HEK293 (cell line): ENCODE results near the gene BCL2A1.

ENCODE experiments used
- CTCF ChIA-PET: fragments of 350-600 bp; formaldehyde crosslinking; extraction: SDS; loops from one replicate; lab custom pipeline; 2021; ENCODE audit warnings: antibody characterized with exemption; lab: Yijun Ruan, JAX
- POLR2A ChIA-PET: fragments of 300-600 bp; formaldehyde crosslinking; extraction: SDS; loops from one replicate; lab custom pipeline; 2020; ENCODE audit warnings: antibody characterized with exemption, inconsistent platforms; lab: Yijun Ruan, JAX
- H3K27ac ChIP-seq: fragments of 200-500 bp; sonication (Bioruptor generic); 2 replicates; pipeline ENCODE4 v1.5.1; 2014; ENCODE audit warnings: low read depth, low read length, control low read depth, inconsistent platforms; ENCODE audit errors: extremely low read depth
- H3K36me3 ChIP-seq, 2 experiments: fragments of 200-500 bp in 1 of 2; sonication (Bioruptor generic) in 1 of 2; 1 replicate in 1 of 2; 2 replicates in 1 of 2; pipeline ENCODE4 v1.5.1; 2014 to 2017; ENCODE audit warnings: inconsistent platforms in 2 of 2, low read length in 2 of 2; ENCODE audit not compliant: control insufficient read depth in 2 of 2, insufficient read depth in 1 of 2
- H3K4me1 ChIP-seq: fragments of 200-500 bp; sonication (Bioruptor generic); 2 replicates; pipeline ENCODE4 v1.5.1; 2014; ENCODE audit warnings: mild to moderate bottlenecking, low read length, inconsistent platforms; ENCODE audit not compliant: control insufficient read depth, insufficient read depth
- H3K4me3 ChIP-seq: 2 replicates; pipeline ENCODE4 v1.5.1; 2011; ENCODE audit warnings: low read depth, mild to moderate bottlenecking, control low read depth, low read length, moderate library complexity
- H3K9me3 ChIP-seq: fragments of 200-500 bp; sonication (Bioruptor generic); 2 replicates; pipeline ENCODE4 v1.5.1; 2014; ENCODE audit warnings: low read depth, low read length, inconsistent platforms; ENCODE audit not compliant: control insufficient read depth, insufficient read depth
- MEIS1 ChIP-seq: sonication (generic); formaldehyde crosslinking; IDR thresholded peaks from 2 replicates; pipeline ENCODE4 v1.8.1; 2022; ENCODE audit warnings: missing genetic modification reagents, mild to moderate bottlenecking, borderline replicate concordance
- RBAK ChIP-seq: fragments of 450-650 bp; formaldehyde crosslinking; IDR thresholded peaks from 2 replicates; pipeline ENCODE4 v1.5.1; 2016; ENCODE audit warnings: missing biosample characterization, missing genetic modification characterization
- ZBTB20 ChIP-seq: fragments of 450-650 bp; formaldehyde crosslinking; IDR thresholded peaks from 2 replicates; pipeline ENCODE4 v1.5.1; 2016; ENCODE audit warnings: missing biosample characterization, missing genetic modification characterization
- ZBTB8A ChIP-seq: fragments of 450-650 bp; formaldehyde crosslinking; IDR thresholded peaks from 2 replicates; pipeline ENCODE4 v1.5.1; 2016; ENCODE audit warnings: missing biosample characterization, missing genetic modification characterization
- ZFP3 ChIP-seq: fragments of 450-650 bp; formaldehyde crosslinking; IDR thresholded peaks from 2 replicates; pipeline ENCODE4 v1.5.1; 2016; ENCODE audit warnings: low read depth, missing biosample characterization, missing genetic modification characterization
- ZIC2 ChIP-seq: fragments of 450-650 bp; formaldehyde crosslinking; IDR thresholded peaks from 2 replicates; pipeline ENCODE4 v1.5.1; 2016; ENCODE audit warnings: missing biosample characterization, missing genetic modification characterization
- ZNF266 ChIP-seq: fragments of 450-650 bp; formaldehyde crosslinking; IDR thresholded peaks from 2 replicates; pipeline ENCODE4 v1.5.1; 2016; ENCODE audit warnings: missing biosample characterization, missing genetic modification characterization, low read depth
- ZNF274 ChIP-seq, 2 experiments: fragments of 200-500 bp in 1 of 2; fragments of 450-650 bp in 1 of 2; sonication (Bioruptor generic) in 1 of 2; formaldehyde crosslinking in 1 of 2; IDR thresholded peaks; 2 replicates each; pipeline versions ENCODE4 v1.5.1 to v1.6.1; 2014 to 2016; ENCODE audit warnings: borderline replicate concordance in 1 of 2, inconsistent platforms in 1 of 2, low read length in 1 of 2, missing biosample characterization in 1 of 2, missing genetic modification characterization in 1 of 2
- ZNF501 ChIP-seq: fragments of 450-650 bp; formaldehyde crosslinking; IDR thresholded peaks from 2 replicates; pipeline ENCODE4 v1.5.1; 2016; ENCODE audit warnings: missing biosample characterization, missing genetic modification characterization
- ZNF544 ChIP-seq: fragments of 450-650 bp; formaldehyde crosslinking; IDR thresholded peaks from 2 replicates; pipeline ENCODE4 v1.5.0; 2017; ENCODE audit warnings: missing biosample characterization, missing genetic modification characterization
- TF ChIP-seq, protein P1 (sequence below): fragments of 450-650 bp; formaldehyde crosslinking; IDR thresholded peaks from 2 replicates; pipeline ENCODE4 v1.5.1; 2016; ENCODE audit warnings: missing biosample characterization, missing genetic modification characterization
- TF ChIP-seq, protein P2 (sequence below): fragments of 450-650 bp; formaldehyde crosslinking; IDR thresholded peaks from 2 replicates; pipeline ENCODE4 v1.5.1; 2016; ENCODE audit warnings: missing biosample characterization, missing genetic modification characterization
- TF ChIP-seq, protein P3 (sequence below): fragments of 450-650 bp; formaldehyde crosslinking; IDR thresholded peaks from 2 replicates; pipeline ENCODE4 v1.5.1; 2016; ENCODE audit warnings: missing biosample characterization, missing genetic modification characterization
- TF ChIP-seq, protein P4 (sequence below): fragments of 450-650 bp; IDR thresholded peaks from 2 replicates; pipeline ENCODE4 v1.5.1; 2018; ENCODE audit warnings: missing biosample characterization, mild to moderate bottlenecking, missing genetic modification characterization
- TF ChIP-seq, protein P5 (sequence below): fragments of 450-650 bp; formaldehyde crosslinking; IDR thresholded peaks from 2 replicates; pipeline ENCODE4; 2016; ENCODE audit warnings: missing biosample characterization, missing genetic modification characterization

BCL2A1 gene

DNA sequence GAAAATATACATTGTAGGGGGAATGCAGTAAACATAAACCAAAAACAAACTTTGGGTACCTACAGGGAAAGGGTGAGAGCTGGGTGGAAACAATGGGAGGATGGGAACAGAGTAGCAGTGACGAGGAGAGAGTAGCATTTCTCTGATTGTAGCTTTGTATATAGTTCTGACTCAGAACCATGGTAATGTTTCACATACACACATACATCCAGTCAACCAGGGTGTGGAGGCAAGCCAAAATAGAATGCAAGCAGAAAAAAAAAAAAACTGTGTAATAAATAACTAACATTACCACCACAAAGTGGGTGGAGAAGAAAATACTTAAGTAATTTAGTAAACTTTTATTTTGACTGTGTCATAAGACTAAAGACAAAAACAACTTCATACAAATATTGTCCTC, 27.2 kb downstream of the BCL2A1 start:
- CTCF ChIA-PET: interaction anchor here (0.6 kb wide), 1 partner anchor 623 kb away, joined by 3 read pairs; no protein-coding TSS in a partner anchor
- POLR2A ChIA-PET: no interaction called here
- no peak overlapping the region for H3K4me3 ChIP-seq
- H3K9me3 ChIP-seq: no peaks in the 10 kb centered on the region
- no peak overlapping the region for H3K27ac ChIP-seq
- no peak for TF ChIP-seq ZNF274 (IDR thresholded peaks at IDR 0.05; ENCODE audit: low read length)
- no peak for TF ChIP-seq ZNF274 (tag by site-specific recombination; IDR thresholded peaks at IDR 0.05; ENCODE audit: borderline replicate concordance)
- no peak for TF ChIP-seq ZNF501 (tag by site-specific recombination)
- TF ChIP-seq, protein P1, sequence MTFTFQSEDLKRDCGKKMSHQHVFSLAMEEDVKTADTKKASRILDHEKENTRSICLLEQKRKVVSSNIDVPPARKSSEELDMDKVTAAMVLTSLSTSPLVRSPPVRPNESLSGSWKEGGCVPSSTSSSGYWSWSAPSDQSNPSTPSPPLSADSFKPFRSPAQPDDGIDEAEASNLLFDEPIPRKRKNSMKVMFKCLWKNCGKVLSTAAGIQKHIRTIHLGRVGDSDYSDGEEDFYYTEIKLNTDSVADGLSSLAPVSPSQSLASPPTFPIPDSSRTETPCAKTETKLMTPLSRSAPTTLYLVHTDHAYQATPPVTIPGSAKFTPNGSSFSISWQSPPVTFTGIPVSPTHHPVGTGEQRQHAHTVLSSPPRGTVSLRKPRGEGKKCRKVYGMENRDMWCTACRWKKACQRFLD: no peak
- TF ChIP-seq ZNF266 (tag by site-specific recombination): no peak
- no peak for TF ChIP-seq ZBTB8A (tag by site-specific recombination)
- TF ChIP-seq, protein P2, sequence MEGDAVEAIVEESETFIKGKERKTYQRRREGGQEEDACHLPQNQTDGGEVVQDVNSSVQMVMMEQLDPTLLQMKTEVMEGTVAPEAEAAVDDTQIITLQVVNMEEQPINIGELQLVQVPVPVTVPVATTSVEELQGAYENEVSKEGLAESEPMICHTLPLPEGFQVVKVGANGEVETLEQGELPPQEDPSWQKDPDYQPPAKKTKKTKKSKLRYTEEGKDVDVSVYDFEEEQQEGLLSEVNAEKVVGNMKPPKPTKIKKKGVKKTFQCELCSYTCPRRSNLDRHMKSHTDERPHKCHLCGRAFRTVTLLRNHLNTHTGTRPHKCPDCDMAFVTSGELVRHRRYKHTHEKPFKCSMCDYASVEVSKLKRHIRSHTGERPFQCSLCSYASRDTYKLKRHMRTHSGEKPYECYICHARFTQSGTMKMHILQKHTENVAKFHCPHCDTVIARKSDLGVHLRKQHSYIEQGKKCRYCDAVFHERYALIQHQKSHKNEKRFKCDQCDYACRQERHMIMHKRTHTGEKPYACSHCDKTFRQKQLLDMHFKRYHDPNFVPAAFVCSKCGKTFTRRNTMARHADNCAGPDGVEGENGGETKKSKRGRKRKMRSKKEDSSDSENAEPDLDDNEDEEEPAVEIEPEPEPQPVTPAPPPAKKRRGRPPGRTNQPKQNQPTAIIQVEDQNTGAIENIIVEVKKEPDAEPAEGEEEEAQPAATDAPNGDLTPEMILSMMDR: no peak
- no peak for TF ChIP-seq ZNF544 (tag by site-specific recombination)
- TF ChIP-seq ZFP3 (tag by site-specific recombination): no peak
- no peak for TF ChIP-seq MEIS1
- no peak for TF ChIP-seq ZBTB20
- TF ChIP-seq, protein P3, sequence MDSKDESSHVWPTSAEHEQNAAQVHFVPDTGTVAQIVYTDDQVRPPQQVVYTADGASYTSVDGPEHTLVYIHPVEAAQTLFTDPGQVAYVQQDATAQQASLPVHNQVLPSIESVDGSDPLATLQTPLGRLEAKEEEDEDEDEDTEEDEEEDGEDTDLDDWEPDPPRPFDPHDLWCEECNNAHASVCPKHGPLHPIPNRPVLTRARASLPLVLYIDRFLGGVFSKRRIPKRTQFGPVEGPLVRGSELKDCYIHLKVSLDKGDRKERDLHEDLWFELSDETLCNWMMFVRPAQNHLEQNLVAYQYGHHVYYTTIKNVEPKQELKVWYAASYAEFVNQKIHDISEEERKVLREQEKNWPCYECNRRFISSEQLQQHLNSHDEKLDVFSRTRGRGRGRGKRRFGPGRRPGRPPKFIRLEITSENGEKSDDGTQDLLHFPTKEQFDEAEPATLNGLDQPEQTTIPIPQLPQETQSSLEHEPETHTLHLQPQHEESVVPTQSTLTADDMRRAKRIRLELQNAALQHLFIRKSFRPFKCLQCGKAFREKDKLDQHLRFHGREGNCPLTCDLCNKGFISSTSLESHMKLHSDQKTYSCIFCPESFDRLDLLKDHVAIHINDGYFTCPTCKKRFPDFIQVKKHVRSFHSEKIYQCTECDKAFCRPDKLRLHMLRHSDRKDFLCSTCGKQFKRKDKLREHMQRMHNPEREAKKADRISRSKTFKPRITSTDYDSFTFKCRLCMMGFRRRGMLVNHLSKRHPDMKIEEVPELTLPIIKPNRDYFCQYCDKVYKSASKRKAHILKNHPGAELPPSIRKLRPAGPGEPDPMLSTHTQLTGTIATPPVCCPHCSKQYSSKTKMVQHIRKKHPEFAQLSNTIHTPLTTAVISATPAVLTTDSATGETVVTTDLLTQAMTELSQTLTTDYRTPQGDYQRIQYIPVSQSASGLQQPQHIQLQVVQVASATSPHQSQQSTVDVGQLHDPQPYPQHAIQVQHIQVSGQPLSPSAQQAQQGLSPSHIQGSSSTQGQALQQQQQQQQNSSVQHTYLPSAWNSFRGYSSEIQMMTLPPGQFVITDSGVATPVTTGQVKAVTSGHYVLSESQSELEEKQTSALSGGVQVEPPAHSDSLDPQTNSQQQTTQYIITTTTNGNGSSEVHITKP (tag by site-specific recombination): no peak
- no peak for TF ChIP-seq RBAK (tag by site-specific recombination)
- TF ChIP-seq, protein P4, sequence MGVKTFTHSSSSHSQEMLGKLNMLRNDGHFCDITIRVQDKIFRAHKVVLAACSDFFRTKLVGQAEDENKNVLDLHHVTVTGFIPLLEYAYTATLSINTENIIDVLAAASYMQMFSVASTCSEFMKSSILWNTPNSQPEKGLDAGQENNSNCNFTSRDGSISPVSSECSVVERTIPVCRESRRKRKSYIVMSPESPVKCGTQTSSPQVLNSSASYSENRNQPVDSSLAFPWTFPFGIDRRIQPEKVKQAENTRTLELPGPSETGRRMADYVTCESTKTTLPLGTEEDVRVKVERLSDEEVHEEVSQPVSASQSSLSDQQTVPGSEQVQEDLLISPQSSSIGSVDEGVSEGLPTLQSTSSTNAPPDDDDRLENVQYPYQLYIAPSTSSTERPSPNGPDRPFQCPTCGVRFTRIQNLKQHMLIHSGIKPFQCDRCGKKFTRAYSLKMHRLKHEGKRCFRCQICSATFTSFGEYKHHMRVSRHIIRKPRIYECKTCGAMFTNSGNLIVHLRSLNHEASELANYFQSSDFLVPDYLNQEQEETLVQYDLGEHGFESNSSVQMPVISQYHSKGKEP (tag by site-specific recombination): no peak
- no peak for TF ChIP-seq ZIC2 (tag by site-specific recombination)
- TF ChIP-seq, protein P5, sequence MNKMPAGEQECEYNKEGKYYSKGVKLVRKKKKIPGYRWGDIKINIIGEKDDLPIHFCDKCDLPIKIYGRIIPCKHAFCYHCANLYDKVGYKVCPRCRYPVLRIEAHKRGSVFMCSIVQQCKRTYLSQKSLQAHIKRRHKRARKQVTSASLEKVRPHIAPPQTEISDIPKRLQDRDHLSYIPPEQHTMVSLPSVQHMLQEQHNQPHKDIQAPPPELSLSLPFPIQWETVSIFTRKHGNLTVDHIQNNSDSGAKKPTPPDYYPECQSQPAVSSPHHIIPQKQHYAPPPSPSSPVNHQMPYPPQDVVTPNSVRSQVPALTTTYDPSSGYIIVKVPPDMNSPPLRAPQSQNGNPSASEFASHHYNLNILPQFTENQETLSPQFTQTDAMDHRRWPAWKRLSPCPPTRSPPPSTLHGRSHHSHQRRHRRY: no peak
- TF ChIP-seq, all 188 proteins: peak for 0
- Histone ChIP-seq H3K36me3 (no peaks in the 10 kb centered on the region), H3K4me1 (no peaks in the 10 kb centered on the region)
